ENCODE measurements around the gene STING1.

The STING1 gene

DNA sequence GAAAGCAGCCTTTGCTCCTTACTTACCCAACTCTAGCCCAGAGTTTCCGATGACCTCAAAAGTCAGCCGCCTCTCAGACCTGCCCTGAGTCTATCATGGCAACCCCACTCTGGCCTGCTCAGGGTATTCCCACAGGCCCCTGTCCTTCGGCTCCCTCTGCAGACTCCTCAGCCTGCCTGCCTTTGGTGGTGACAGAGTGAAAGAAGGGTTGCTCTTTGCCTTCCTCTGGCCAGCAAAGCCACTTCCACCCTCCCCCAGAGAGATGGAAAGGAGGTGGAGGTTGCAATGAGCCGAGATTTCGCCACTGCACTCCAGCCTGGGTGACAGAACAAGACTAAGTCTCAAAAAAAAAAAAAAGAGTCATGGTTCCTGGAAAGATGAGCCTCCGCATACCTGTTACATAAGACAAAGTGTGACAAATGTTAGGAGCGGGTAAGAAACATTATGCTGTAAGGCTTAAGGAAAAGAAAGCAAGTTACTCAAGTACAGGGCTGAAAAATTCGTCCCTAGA is 14.1 kb downstream of the STING1 start:
- no peak overlapping the region for H3K4me3 ChIP-seq (ENCODE audit: low read depth, low read length)

DNA sequence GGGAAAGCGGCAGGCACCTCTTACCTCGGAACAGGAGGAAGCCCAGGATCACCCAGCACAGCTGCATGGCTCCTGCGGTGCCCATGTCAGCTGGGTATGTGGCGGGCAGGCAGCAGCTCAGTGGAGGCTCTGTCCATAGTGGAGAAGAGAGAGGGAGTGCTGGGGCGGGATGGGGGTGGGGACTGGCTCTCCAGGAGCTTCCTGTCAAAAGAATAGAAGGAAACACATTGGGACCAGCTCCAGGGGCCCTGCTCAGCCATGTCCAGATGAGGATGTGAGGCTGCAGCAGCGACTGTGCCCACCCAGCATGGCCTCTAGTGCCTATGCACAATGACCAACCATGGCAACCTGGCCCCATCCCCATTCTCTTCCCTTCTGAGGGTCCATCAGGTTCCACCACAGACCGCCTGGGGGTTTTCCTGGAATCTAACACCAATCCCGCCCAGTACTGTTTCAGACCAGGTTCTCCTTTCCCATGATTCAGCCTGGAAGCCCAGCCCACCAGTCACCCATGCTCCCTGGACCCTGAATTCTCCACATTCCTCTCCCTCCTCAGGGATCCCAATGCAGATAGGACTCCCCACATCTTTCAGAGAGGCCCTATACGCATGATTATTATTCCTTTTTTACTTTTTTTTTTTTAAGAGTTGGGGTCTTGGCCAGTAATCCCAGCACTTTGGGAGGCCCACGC is 19.8 kb downstream of the STING1 start, which contains the start of gene ECSCR:
Gene ECSCR, minus strand, starts transcription at position 158 of the 691 bp plus-strand sequence. Its CDS starts 73 bp downstream, at position 85.
- H3K4me3 ChIP-seq (ENCODE audit: low read depth, low read length) = no peak within 1 kb of the TSS

- H3K4me3 ChIP-seq (ENCODE audit: low read depth, low read length) = no peak overlapping the region
Observed at GRCh38 chr5:139461698-139462097, 20.9 kb downstream of the STING1 start.

DNA sequence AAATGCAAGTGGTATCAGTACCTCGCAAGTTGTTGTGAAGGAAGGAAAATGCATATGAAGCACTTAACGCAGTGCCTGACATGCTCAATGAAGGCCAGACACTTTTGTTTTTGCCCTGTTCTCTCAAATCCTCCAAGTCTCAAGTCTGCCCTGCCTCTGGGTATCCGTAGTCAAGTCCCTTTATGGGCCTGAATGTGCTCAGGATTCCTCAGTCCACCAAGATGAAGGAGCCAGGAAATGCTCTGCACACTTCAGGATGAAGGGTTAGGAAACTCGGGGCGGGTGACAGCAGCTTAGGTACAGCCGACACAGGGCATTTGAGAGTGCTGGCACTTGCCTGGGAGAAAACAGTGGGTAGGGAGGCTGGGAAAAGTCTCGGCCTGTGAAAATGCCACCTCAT is 21.4 kb downstream of the STING1 start:
- H3K4me3 ChIP-seq (ENCODE audit: low read depth, low read length) = no peak overlapping the region

GRCh38 chr5:139460455-139460854 is 22.1 kb downstream of the STING1 start:
- no peak overlapping the region for H3K4me3 ChIP-seq (ENCODE audit: low read depth, low read length)

DNA sequence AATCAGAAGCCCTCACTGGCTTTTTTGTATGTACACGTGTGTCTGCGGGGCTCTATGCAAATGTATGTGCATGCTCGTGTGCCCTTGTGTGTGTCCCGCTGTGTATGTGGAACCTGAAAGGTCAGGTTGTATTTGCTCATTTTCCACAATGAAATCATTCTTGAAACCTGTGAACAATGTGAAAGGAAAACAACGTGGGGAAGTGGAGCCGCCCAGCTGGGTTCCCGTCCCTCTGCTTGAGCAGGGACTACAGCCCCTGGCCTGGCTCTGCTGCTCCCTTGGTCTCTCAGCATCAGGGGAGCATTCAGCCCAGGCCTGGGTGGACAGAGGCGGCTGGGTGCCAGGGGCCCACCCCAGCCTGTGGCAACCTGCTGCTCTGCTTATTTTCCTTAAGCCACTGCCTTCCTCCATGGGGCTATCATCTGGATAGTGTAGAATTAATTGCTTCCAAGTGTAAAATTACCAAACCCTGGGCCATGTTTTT is 23.1 kb downstream of the STING1 start:
- no peak overlapping the region for H3K4me3 ChIP-seq (ENCODE audit: low read depth, low read length)

GRCh38 chr5:139458580-139459407 is 23.8 kb downstream of the STING1 start:
- H3K4me3 ChIP-seq (ENCODE audit: low read depth, low read length) = no peak overlapping the region

DNA sequence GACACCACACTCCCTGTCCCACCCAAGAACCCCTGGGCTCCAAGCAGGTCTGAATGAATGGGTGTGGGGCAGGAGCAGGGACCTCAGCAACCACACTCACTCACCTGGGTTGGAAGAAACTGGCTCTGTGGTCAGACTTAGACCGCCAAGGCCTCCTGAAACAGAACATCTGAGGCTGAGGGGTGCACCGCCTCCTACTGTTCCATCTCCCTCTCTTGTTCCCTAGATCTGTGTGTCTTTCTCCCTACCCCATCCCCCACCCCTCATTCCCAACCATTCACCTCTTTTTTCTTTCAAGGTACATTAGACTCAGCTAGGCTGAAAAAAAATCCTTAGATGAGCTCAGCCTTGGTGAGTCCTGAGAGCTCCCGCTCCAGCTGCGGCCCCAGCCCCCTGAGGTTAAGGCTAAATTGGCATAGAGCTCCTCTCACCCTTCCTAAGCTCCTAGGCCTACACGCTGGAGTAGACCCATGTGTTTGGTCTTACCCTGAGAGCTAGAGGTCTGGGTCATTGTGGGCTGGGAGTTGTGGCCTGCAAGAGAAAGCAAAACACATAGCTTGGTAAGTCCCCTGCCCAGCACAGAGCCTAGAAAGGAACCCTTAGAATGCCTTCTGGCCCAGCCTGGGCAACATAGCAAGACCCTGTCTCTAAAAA is 24.8 kb downstream of the STING1 start:
- H3K4me3 ChIP-seq (ENCODE audit: low read depth, low read length) = no peak overlapping the region

- no peak overlapping the region for H3K4me3 ChIP-seq (ENCODE audit: low read depth, low read length)
Observed at GRCh38 chr5:139457241-139457640, 25.3 kb downstream of the STING1 start.

DNA sequence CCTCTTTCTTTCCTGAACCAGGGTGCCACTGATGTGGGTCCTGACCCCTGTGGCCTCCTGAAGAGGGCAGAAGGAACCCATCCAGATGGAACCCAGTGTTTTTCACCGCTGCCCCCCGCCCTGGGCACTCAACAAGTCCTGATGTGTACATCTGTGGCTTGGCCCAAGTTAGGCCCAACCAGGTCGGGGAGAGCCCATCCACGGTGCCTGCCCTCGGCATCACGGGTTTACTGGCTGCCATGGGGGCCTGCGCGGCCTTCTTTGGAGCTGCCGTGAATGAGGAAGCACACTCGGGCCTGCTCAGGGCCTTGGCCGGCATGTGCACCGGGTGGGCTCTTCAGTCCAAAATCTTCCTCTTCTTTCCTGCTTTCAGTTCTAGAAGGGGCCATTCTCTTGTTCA is 25.8 kb downstream of the STING1 start:
- no peak overlapping the region for H3K4me3 ChIP-seq (ENCODE audit: low read depth, low read length)

GRCh38 chr5:139454568-139455290 is 27.8 kb downstream of the STING1 start:
- H3K4me3 ChIP-seq (ENCODE audit: low read depth, low read length) = no peak overlapping the region

DNA sequence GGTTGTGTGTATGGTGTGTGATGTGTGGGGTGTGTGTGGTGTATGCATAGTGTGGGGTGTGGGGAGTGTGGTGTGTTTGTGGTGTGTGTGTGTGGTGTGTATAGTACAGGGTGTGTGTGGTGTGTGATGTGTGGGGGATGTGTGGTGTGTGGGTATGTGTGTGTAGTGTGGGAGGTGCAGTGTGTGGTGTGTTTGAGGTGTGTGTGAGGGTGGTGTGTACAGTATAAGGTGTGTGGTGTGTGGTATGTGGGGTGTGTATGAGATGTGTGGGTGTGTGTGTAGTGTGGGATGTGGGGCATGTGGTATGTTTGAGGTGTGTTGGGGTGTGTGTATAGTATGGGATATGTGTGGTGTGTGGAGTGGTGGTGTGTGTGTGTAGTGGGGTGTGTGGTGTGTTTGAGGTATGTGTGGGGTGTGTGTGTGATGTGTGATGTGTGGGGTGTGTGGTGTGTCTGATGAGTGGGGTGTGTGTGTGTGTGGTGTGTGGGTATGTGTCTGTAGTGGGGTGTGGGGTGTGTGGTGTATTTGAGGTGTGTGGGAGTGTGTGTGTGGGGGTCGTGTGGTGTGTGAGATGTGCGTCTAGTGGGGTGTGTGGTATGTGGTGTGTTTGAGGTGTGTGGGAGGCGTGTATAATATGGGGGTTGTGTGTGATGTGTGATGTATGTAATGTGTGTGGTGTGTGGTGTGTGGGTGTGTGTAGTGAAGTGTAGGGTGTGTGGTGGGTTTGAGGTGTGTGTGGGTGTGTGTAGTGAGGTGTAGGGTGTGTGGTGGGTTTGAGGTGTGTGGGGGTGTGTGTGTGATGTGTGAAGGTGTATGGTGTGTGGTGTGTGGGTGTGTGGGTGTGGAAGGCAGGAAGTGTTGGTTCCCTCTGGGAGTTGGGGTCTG is 28.6 kb downstream of the STING1 start:
- H3K4me3 ChIP-seq (ENCODE audit: low read depth, low read length) = no peak overlapping the region

DNA sequence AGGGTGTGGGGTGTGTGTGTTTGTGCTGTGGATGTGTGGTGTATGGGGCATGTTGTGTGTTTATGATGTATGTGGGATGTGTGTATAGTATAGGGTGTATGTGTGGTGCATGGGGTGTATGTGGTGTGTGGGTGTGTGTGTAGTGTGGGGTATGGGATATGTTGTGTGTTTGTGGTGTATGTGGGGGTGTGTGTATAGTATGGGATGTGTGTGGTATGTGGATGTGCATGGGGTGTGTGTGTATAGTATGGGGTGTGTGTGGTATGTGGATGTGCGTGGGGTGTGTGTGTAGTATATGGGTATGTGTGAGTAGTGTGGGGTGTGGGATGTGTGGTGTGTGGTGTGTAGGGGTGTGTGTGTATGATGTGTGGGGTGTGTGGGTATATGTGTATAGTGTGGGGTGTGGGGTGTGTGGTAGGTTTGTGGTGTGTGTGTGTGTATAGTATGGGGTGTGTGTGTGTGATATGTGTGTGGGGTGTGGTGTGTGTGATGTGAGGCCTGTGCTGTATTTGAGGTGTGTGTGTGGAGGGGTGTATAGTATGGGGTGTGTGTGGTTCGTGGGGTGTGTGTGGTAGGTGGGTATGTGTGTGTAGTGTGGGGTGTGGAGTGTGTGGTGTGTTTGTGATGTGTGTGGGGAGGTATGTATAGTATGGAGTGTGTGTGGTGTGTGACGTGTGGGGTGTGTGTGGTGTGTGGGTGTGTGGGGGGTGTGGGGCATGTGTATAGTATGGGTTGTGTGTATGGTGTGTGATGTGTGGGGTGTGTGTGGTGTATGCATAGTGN is 30.5 kb downstream of the STING1 start:
- H3K4me3 ChIP-seq (ENCODE audit: low read depth, low read length) = no peak overlapping the region

- H3K4me3 ChIP-seq (ENCODE audit: low read depth, low read length) = no peak overlapping the region
Observed at GRCh38 chr5:139451176-139451575, 31.4 kb downstream of the STING1 start.

- H3K4me3 ChIP-seq (ENCODE audit: low read depth, low read length) = no peak overlapping the region
Observed at GRCh38 chr5:139446956-139447779, 35.4 kb downstream of the STING1 start.

DNA sequence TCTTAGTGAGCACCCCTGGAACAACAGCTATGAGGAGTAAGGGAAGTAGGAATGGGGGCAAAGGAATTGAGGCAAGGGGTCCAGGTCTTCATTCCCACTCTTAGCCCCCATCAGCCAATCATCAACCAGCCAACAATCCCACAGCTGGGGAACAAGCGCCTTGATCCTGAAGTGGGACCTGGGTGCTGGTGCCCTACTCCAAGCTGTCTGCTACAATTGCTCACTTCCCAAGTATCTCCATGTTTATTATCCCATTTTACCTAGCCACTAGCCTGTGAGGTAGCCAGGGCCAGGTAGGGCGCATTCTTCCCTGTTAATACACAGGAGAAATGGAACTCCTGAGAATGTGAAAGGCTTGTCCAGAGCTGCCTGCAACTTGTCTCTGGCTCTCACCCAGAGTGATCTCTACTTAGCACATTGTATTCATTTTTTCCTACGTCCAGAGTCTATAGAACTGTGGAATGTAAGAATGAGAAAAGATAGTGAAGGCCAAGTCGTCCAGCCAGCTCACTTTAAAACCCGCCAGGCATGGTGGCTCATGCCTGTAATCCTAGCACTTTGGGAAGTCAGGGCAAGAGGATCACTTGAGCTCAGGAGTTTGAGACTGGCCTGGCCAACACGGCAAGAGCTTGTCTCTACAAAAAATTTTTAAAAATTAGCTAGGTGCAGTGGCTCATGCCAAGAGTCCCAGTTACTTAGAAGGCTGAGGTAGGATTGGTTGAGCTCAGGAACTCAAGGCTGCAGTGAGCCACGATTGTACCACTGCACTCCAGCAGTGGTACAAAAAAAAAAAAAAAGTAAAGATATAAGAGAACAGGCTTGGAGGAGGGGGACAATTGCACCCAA is 37.0 kb downstream of the STING1 start:
- no peak overlapping the region for H3K4me3 ChIP-seq (ENCODE audit: low read depth, low read length)

GRCh38 chr5:139443831-139444453 is 38.6 kb downstream of the STING1 start:
- no peak overlapping the region for H3K4me3 ChIP-seq (ENCODE audit: low read depth, low read length)
